HUES48 (cell line): Measurements from ENCODE around the gene PCLO.
A peak's percentile ranks its signal among the peaks of the same experiment; 100 is the strongest.

Source experiments
- H3K27ac ChIP-seq: one replicate; pipeline ENCODE4 v1.7.0; 2013; ENCODE audit warnings: low read depth, low read length, inconsistent platforms
- H3K27me3 ChIP-seq: 2 replicates; pipeline ENCODE4 v1.6.1; 2013; ENCODE audit warnings: mild to moderate bottlenecking, low read length; ENCODE audit not compliant: control insufficient read depth, insufficient read depth
- H3K36me3 ChIP-seq: 2 replicates; pipeline ENCODE4 v1.6.1; 2013; ENCODE audit warnings: low read length; ENCODE audit not compliant: control insufficient read depth, insufficient read depth
- H3K4me1 ChIP-seq: 2 replicates; pipeline ENCODE4 v1.6.1; 2013; ENCODE audit warnings: mild to moderate bottlenecking, low read length; ENCODE audit not compliant: control insufficient read depth, insufficient read depth
- H3K4me3 ChIP-seq: 2 replicates; pipeline ENCODE4 v1.5.1; 2013; ENCODE audit warnings: mild to moderate bottlenecking, low read depth, low read length
- H3K9ac ChIP-seq: 2 replicates; pipeline ENCODE4 v1.6.1; 2013; ENCODE audit warnings: mild to moderate bottlenecking, low read depth, low read length, moderate library complexity
- H3K9me3 ChIP-seq: 2 replicates; pipeline ENCODE4 v1.6.1; 2013; ENCODE audit warnings: low read length; ENCODE audit not compliant: control insufficient read depth, insufficient read depth

Gene PCLO

DNA sequence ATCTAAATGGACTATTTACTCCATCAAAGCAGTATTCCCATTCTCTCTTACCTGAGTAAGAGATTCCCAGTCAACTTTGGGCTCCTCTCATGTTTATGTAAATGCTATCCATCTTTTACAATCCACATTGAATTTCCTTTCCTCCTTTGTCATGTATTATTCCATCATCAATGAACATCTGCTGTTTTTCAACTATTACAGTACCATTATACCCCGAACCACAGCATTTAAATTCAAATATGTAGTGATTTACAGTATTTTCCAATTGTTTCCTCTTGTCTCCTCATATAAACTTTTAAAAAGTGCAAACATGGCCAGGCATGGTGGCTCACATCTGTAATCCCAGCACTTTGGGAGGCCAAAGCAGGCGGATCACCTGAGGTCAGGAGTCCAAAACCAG, 20.3 kb downstream of the PCLO start:
- Histone ChIP-seq H3K9ac (no peak overlapping the region), H3K36me3 (no peaks in the 10 kb centered on the region), H3K9me3 (no peaks in the 10 kb centered on the region), H3K4me3 (no peak overlapping the region), H3K4me1 (peaks cover 32% of the 10 kb centered on the region), H3K27ac (peak overlapping the region; percentile 9), H3K27me3 (no peaks in the 10 kb centered on the region)

DNA sequence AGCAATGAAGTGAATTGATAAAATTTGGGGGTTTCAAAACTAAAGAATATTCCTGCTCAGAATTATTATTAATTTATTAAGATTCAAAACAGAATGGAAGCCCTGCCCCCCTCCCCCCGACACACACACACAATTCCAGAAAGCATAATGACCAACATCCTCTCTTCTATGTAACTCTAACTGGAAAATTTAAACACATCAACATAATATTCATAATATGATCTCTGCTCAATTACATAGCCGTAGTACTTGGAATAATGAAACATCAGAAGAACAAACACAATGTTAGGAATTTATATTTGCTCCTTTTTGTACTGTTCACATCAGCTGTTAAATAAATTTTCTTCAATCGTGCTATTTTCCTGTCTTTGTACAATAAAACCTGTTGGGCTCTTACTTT, 20.8 kb downstream of the PCLO start:
- Histone ChIP-seq H3K9ac (no peak overlapping the region), H3K4me1 (peaks cover 30% of the 10 kb centered on the region), H3K27ac (no peak overlapping the region), H3K9me3 (no peaks in the 10 kb centered on the region), H3K36me3 (no peaks in the 10 kb centered on the region), H3K27me3 (no peaks in the 10 kb centered on the region), H3K4me3 (no peak overlapping the region)

DNA sequence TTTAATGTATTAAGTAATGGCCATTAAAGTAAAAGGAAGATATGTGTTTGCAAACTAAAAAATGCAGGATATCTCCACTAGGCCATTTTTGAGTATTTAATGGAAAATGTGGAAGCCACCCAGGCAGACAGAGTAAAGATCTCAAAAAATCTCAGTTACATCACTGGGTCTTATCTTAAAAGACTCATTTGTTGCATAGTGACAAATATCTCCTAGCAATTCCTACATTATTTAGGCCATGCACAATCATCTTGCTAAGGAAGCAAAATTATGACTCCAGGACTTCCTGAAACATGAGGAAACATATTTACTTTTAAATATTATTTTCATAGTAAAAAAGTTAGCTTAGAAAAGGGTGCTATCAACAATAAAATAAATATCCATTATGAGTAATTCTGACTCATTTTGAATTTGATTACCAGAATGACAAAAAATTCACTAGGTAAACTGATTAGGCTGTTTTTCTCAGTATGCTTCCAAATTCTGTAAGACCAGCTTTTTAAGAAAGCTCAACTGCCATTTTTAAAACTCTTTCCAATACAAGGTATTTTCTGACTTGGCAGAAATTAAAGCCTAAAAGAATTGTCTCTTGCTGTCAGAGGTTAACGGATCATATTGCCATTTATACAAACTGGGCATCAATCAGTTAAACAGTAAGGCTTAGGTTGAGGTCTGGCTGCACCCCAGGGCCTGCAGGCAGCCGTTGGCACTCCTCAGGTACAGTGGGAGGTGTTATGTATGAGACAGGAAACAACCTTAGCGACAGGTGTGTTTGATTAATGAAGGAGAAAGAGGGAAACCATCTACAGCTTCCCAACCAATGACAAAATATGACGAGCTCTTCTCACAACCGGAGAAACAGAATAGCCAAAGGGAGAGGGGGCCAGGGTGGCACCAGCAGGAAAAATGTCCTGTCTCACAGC, 31.8 kb downstream of the PCLO start:
- H3K9ac ChIP-seq, result no peak overlapping the region
- H3K9me3 ChIP-seq, result no peaks in the 10 kb centered on the region
- H3K4me3 ChIP-seq, result no peak overlapping the region
- H3K36me3 ChIP-seq, result peaks cover 4% of the 10 kb centered on the region; the same call in 1 of the 2 replicates
- no peak overlapping the region for H3K27ac ChIP-seq
- no peaks in the 10 kb centered on the region for H3K27me3 ChIP-seq
- H3K4me1 ChIP-seq, result no peaks in the 10 kb centered on the region; the same call in 1 of the 2 replicates

DNA sequence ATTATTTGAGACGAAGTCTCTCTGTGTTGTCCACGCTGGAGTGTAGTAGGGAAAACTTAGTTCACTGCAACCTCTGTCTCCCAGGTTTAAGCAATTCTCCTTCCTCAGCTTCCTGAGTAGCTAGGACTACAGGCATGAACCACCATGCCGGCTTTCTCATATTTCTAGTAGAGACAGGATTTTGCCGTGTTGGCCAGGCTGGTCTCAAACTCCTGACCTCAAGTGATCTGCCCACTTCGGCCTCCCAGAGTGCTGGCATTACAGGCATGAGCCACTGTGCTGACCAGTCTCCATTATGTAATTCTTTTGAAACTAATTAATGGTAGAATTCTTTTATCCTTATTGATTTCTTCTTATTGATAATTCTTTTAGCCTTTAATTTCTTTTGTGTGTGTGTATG, 32.5 kb downstream of the PCLO start:
- Histone ChIP-seq H3K27me3 (no peaks in the 10 kb centered on the region), H3K9me3 (no peaks in the 10 kb centered on the region), H3K9ac (no peak overlapping the region), H3K27ac (no peak overlapping the region), H3K36me3 (peaks cover 4% of the 10 kb centered on the region; the same call in 1 of the 2 replicates), H3K4me3 (no peak overlapping the region), H3K4me1 (no peaks in the 10 kb centered on the region; the same call in 1 of the 2 replicates)

DNA sequence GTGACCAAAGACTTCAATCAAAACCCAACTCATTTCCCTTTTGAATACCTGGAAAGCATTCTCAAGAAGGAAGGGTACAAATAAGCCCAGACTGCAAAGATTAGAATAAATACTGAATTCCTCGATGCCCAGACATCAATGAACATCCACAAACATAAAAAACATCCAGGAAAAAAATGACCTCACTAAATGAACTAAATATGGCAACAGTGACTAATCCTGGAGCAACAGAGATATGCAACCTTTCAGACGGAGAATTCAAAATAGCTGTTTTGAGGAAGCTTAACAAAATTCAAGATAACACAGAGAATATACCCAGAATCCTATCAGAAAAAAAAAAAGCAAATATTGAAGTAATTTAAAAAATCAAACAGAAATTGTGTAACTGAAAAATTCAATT, 43.2 kb downstream of the PCLO start:
- H3K9ac ChIP-seq, result no peak overlapping the region
- H3K9me3 ChIP-seq, result peaks cover 4% of the 10 kb centered on the region; the same call in 1 of the 2 replicates
- no peaks in the 10 kb centered on the region for H3K27me3 ChIP-seq
- no peak overlapping the region for H3K4me3 ChIP-seq
- no peak overlapping the region for H3K27ac ChIP-seq
- no peaks in the 10 kb centered on the region for H3K36me3 ChIP-seq
- peaks cover 19% of the 10 kb centered on the region for H3K4me1 ChIP-seq

DNA sequence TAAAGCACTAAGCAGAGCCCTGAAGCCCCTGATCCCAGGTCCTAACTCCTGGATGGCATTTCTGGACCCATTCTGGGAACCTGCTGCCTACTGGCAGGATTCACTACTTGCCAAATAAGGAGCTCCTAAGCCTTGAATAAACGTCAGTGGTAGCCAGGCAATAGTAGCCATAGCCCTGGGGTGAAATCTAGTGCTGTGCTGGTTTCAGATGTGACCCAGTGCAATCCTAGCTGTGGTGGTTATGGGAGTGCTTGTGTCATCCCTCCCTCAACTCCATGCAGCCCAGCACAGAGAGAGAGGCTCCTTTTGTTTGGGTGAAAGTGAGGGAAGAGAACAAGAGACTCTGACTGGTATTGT, 43.7 kb downstream of the PCLO start:
- Histone ChIP-seq H3K36me3 (no peaks in the 10 kb centered on the region), H3K9me3 (peaks cover 4% of the 10 kb centered on the region; the same call in 1 of the 2 replicates), H3K27me3 (no peaks in the 10 kb centered on the region), H3K4me3 (no peak overlapping the region), H3K9ac (no peak overlapping the region), H3K27ac (no peak overlapping the region), H3K4me1 (peaks cover 19% of the 10 kb centered on the region)

DNA sequence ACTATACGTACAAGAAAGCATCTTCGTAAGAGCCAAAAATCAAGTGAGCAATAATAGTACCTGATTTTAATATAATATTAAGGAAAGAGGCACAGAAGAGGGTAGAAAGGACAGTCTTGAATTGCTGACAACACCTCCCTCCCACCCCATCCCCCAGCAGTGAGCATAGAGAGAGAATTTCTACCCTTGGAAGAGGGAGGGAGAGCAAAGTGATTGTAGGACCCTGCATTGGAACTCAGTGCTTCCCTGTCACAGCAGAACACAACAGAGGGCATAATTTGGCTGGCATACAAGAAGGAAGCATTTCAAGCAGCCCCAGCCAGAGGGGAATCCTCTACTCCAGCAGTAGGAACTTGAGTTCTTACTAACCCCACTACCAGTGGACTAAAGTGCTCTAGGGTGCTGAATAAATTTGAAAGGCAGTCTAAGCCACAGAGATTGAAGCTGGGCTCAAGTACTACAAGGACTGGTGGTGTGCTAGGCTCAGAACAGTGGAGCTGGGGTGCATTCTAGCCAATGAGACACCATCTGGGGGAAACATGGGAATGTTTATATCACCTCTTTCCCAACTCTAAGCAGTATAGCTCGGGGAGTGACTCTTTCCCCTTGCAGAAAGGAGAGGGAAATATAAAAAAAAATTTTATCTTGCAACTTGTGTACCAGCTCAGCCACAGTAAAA, 44.2 kb downstream of the PCLO start:
- Histone ChIP-seq H3K27ac (no peak overlapping the region), H3K9me3 (peaks cover 4% of the 10 kb centered on the region; the same call in 1 of the 2 replicates), H3K27me3 (no peaks in the 10 kb centered on the region), H3K4me3 (no peak overlapping the region), H3K36me3 (no peaks in the 10 kb centered on the region), H3K4me1 (peaks cover 19% of the 10 kb centered on the region), H3K9ac (no peak overlapping the region)

DNA sequence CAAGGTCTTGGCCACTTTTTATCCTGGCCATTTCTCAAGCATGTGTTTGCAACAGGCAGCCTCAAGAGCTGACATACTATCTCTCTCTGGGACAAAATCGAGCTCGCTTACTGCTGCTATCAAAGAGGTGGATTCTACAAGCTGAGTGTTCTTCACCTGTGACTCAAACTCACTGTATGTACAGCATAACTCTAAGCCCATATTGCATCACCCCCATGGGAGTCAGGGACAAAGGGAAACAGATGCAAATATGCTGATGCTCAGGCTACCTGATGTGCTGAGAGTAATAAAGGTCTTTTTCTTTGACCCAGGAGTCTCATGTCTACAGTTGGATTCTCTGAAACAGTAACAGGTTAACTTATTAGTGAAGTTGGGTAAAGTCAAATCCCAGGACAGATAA, 45.2 kb downstream of the PCLO start:
- Histone ChIP-seq H3K9ac (no peak overlapping the region), H3K4me3 (no peak overlapping the region), H3K27ac (no peak overlapping the region), H3K9me3 (no peaks in the 10 kb centered on the region), H3K27me3 (no peaks in the 10 kb centered on the region), H3K36me3 (no peaks in the 10 kb centered on the region), H3K4me1 (peaks cover 19% of the 10 kb centered on the region)

DNA sequence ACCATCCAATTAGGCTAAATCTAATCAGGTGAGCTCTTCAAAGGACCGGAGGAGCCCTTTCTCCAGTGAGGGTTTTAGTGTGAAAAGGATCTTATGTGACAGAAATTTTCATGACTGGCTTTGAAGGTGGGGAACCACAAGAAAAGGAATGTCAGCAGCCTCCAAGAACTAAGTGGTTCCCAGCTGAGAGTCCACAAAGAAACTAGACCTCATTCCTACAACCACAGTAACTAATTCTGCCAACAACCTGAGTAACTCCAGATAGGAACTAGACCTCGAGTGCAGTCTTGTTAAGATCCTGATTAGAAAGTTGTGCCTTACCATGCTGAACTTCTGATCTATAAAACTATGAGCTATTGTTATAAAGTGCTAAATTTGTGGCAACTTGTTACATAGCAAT, 51.3 kb downstream of the PCLO start:
- H3K9ac ChIP-seq, result no peak overlapping the region
- no peak overlapping the region for H3K27ac ChIP-seq
- H3K9me3 ChIP-seq, result no peaks in the 10 kb centered on the region

DNA sequence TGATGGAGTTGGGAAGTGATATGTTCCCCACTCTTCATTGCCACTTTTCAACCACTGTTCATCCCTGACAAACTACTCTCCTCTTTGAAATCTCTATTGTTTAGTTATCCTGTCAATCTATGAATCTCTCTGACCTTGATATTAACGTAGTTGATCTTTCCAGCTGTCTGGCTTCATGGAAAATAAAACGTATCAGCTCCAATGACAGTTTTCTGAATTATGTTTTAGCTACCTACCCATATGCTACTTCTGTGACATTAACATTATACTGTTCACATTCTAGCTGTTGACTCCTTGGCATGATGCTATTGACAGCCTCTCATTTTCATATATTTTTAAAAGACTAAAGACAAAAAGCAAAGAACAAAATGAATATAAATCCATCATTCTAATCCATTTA, 53.3 kb downstream of the PCLO start:
- Histone ChIP-seq H3K27me3 (no peaks in the 10 kb centered on the region), H3K4me1 (peaks cover 8% of the 10 kb centered on the region), H3K27ac (no peak overlapping the region), H3K4me3 (no peak overlapping the region), H3K9ac (no peak overlapping the region), H3K9me3 (no peaks in the 10 kb centered on the region), H3K36me3 (no peaks in the 10 kb centered on the region)

More for the DNA sequence above, 51.3 kb downstream of the PCLO start:
- Histone ChIP-seq H3K4me1 (peaks cover 3% of the 10 kb centered on the region), H3K4me3 (no peak overlapping the region), H3K36me3 (no peaks in the 10 kb centered on the region), H3K27me3 (no peaks in the 10 kb centered on the region)

DNA sequence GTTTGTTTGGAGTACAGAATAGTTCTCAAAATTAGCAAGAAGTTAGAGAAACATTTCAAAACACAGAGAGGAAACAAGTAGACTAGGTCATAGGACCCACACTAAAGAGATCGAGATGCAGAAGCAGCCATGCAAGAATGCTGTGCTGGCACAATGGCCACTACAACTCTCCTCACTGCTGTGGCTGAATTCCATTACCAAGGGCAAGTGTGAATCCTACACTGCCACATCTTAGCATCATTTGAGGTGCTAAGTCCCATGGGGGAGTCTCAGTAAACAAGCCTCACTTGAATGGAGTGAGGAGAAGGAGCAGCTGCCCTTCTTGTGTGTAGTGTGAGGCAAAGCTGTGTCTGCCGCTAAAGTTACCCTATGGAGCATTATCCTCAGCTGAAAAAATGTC, 56.7 kb downstream of the PCLO start:
- Histone ChIP-seq H3K27me3 (no peaks in the 10 kb centered on the region), H3K9ac (no peak overlapping the region), H3K4me3 (no peak overlapping the region), H3K36me3 (no peaks in the 10 kb centered on the region), H3K27ac (no peak overlapping the region), H3K9me3 (no peaks in the 10 kb centered on the region), H3K4me1 (peaks cover 5% of the 10 kb centered on the region)
